Measurements from ENCODE around the gene ADCY5.

DNA sequence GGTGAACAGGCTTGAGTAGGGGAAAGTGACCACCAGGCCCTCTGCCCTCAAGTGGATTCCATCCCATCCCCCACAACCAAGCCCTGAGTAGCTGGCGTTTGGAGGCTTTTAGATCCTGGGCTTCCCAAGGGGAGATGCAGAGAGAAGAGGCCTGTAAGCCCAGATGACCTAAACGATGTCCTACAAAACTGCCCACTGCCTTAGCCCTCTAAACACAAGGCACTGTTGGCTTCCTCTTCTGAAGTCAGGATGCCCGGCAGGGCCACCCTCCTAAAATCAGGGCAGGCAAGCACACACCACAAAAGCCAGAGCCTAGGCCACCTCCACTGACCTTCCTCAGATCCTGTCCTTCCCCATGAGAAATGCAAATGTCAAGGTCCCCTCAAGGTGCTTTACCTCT, 68.6 kb downstream of the ADCY5 start:
- TF ChIP-seq, protein P1, sequence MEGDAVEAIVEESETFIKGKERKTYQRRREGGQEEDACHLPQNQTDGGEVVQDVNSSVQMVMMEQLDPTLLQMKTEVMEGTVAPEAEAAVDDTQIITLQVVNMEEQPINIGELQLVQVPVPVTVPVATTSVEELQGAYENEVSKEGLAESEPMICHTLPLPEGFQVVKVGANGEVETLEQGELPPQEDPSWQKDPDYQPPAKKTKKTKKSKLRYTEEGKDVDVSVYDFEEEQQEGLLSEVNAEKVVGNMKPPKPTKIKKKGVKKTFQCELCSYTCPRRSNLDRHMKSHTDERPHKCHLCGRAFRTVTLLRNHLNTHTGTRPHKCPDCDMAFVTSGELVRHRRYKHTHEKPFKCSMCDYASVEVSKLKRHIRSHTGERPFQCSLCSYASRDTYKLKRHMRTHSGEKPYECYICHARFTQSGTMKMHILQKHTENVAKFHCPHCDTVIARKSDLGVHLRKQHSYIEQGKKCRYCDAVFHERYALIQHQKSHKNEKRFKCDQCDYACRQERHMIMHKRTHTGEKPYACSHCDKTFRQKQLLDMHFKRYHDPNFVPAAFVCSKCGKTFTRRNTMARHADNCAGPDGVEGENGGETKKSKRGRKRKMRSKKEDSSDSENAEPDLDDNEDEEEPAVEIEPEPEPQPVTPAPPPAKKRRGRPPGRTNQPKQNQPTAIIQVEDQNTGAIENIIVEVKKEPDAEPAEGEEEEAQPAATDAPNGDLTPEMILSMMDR (IDR thresholded peaks at IDR 0.05), result no peak
- no peak for TF ChIP-seq POLR2A (IDR thresholded peaks at IDR 0.05)

Measured in lower leg skin (tissue), 3 donors.